IPS-20b (cell line): ENCODE measurements around the gene SCTR.

Experiments
- H3K27ac ChIP-seq: one replicate; pipeline ENCODE4 v1.5.1; 2013; ENCODE audit warnings: low read length
- H3K27me3 ChIP-seq: 2 replicates; pipeline ENCODE4 v1.6.1; 2013; ENCODE audit warnings: mild to moderate bottlenecking, low read length, inconsistent platforms; ENCODE audit not compliant: insufficient read depth
- H3K36me3 ChIP-seq: 2 replicates; pipeline ENCODE4 v1.6.1; 2013; ENCODE audit warnings: low read depth, mild to moderate bottlenecking, inconsistent platforms, low read length, moderate library complexity; ENCODE audit not compliant: insufficient read depth
- H3K4me1 ChIP-seq: 2 replicates; pipeline ENCODE4 v1.6.1; 2013; ENCODE audit warnings: mild to moderate bottlenecking, control low read depth, inconsistent platforms, low read length, moderate library complexity; ENCODE audit not compliant: insufficient read depth
- H3K4me3 ChIP-seq: 2 replicates; pipeline ENCODE4 v1.5.1; 2013; ENCODE audit warnings: mild to moderate bottlenecking, low read length, inconsistent platforms
- H3K9ac ChIP-seq: 2 replicates; pipeline ENCODE4 v1.6.1; 2013; ENCODE audit warnings: low read depth, mild to moderate bottlenecking, inconsistent platforms, low read length, moderate library complexity
- H3K9me3 ChIP-seq: 2 replicates; pipeline ENCODE4 v1.6.1; 2013; ENCODE audit warnings: mild to moderate bottlenecking, low read depth, low read length, inconsistent platforms; ENCODE audit not compliant: insufficient read depth

Gene SCTR

GRCh38 chr2:119436993-119437772 is 87.1 kb downstream of the SCTR start:
- Histone ChIP-seq H3K4me3 (no peak overlapping the region), H3K36me3 (no peaks in the 10 kb centered on the region), H3K27ac (no peak overlapping the region), H3K27me3 (peaks cover 11% of the 10 kb centered on the region), H3K4me1 (peaks cover 21% of the 10 kb centered on the region), H3K9ac (no peak overlapping the region), H3K9me3 (no peaks in the 10 kb centered on the region)

DNA sequence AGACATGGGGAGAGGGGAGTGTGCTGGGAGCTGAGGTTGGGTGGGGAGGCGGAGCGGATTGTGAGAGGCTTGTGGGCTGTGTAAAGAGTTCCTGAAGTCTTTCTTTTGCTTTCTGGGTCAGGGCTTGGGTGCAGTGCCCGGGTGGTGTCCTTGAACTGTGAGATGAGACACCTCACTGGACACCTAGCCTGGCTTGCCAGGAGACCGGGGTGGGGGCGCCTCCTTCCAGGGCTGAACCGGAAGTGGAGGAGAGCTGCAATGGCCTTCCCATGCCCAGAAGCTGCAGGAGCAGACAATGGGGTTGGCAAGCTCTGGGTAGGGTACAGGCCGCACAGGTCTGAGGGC is 88.4 kb downstream of the SCTR start:
- peaks cover 21% of the 10 kb centered on the region for H3K4me1 ChIP-seq

GRCh38 chr2:119435081-119435952 is 89.0 kb downstream of the SCTR start:
- Histone ChIP-seq H3K27me3 (peaks cover 20% of the 10 kb centered on the region), H3K9ac (no peak overlapping the region), H3K4me1 (peaks cover 21% of the 10 kb centered on the region)

More for the DNA sequence above, 88.4 kb downstream of the SCTR start:
- H3K4me3 ChIP-seq: no peak overlapping the region
- peaks cover 17% of the 10 kb centered on the region for H3K27me3 ChIP-seq
- no peak overlapping the region for H3K27ac ChIP-seq
- no peak overlapping the region for H3K9ac ChIP-seq
- H3K9me3 ChIP-seq: no peaks in the 10 kb centered on the region
- H3K36me3 ChIP-seq: no peaks in the 10 kb centered on the region

GRCh38 chr2:119434664-119435063 is 89.6 kb downstream of the SCTR start:
- Histone ChIP-seq H3K36me3 (no peaks in the 10 kb centered on the region), H3K9ac (no peak overlapping the region), H3K27me3 (peaks cover 20% of the 10 kb centered on the region), H3K27ac (no peak overlapping the region), H3K4me1 (peaks cover 21% of the 10 kb centered on the region), H3K9me3 (no peaks in the 10 kb centered on the region), H3K4me3 (no peak overlapping the region)

More at GRCh38 chr2:119435081-119435952, 89.0 kb downstream of the SCTR start:
- H3K27ac ChIP-seq: no peak overlapping the region
- no peak overlapping the region for H3K4me3 ChIP-seq
- no peaks in the 10 kb centered on the region for H3K9me3 ChIP-seq
- no peaks in the 10 kb centered on the region for H3K36me3 ChIP-seq

DNA sequence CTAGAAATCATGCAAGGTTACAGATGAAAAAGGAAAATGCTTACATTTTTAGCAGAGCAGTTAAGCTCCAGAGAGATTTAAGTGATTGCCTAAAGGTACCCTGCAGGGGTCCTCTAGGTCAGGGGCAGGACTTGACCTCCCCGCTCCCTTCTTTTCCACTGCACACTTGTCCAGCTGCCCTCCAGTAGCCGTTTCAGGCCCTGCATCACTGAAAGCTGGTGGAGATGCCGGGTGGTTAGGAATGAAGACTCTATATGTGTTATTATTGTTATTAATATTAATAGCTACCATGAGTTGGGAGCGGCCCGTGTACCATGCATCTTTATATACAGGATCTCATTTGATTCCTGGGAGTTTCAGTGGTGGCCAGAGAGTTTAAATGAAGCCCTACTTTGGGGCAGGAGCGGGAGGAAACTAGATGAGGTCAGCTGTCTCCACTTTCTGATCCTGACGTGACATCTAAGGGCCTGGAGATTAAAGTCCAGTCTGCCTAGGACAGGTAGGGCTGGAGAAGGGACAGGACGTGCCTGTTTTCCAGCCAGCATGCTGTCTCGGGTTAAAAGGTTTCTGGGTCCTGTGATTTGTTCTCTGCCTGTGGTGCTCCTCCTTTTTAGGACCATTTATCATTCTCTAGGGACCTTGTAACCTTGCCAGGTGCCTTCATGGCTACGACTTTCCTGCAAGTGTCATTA is 90.5 kb downstream of the SCTR start:
- no peak overlapping the region for H3K27ac ChIP-seq
- no peak overlapping the region for H3K4me3 ChIP-seq
- peaks cover 20% of the 10 kb centered on the region for H3K27me3 ChIP-seq
- no peaks in the 10 kb centered on the region for H3K36me3 ChIP-seq
- no peaks in the 10 kb centered on the region for H3K9me3 ChIP-seq
- H3K4me1 ChIP-seq: peaks cover 21% of the 10 kb centered on the region
- H3K9ac ChIP-seq: no peak overlapping the region

GRCh38 chr2:119432851-119433522 is 91.3 kb downstream of the SCTR start:
- Histone ChIP-seq H3K9ac (peak overlapping the region; percentile 82; the same call in 1 of the 2 replicates), H3K4me1 (peaks cover 21% of the 10 kb centered on the region), H3K27me3 (peaks cover 20% of the 10 kb centered on the region), H3K27ac (no peak overlapping the region), H3K36me3 (no peaks in the 10 kb centered on the region), H3K4me3 (peak overlapping the region; percentile 90), H3K9me3 (no peaks in the 10 kb centered on the region)

GRCh38 chr2:119431976-119432850 is 92.1 kb downstream of the SCTR start:
- no peak overlapping the region for H3K27ac ChIP-seq
- no peaks in the 10 kb centered on the region for H3K9me3 ChIP-seq
- peak overlapping the region; percentile 82; the same call in 1 of the 2 replicates for H3K9ac ChIP-seq
- no peaks in the 10 kb centered on the region for H3K36me3 ChIP-seq
- peak overlapping the region; percentile 90 for H3K4me3 ChIP-seq
- peaks cover 21% of the 10 kb centered on the region for H3K4me1 ChIP-seq
- peaks cover 20% of the 10 kb centered on the region for H3K27me3 ChIP-seq

- H3K9ac ChIP-seq: peak within 1 kb of the TSS; percentile 82
- H3K4me1 ChIP-seq: peaks cover 21% of the 10 kb centered on the region
- peak within 1 kb of the TSS; percentile 18 for H3K27ac ChIP-seq
- peak within 1 kb of the TSS; percentile 90 for H3K4me3 ChIP-seq
- peaks cover 20% of the 10 kb centered on the region for H3K27me3 ChIP-seq
- H3K36me3 ChIP-seq: no peaks in the 10 kb centered on the region
- H3K9me3 ChIP-seq: no peaks in the 10 kb centered on the region
These were observed 92.9 kb downstream of the SCTR start, which contains the start of gene TMEM37 for GRCh38 chr2:119431155-119431975. Gene TMEM37, plus strand, starts transcription at chr2:119431854. Its CDS starts 50 bp downstream, at chr2:119431904.

- H3K4me3 ChIP-seq: no peak overlapping the region
- H3K9ac ChIP-seq: no peak overlapping the region
- H3K36me3 ChIP-seq: no peaks in the 10 kb centered on the region
- H3K27ac ChIP-seq: no peak overlapping the region
- H3K9me3 ChIP-seq: no peaks in the 10 kb centered on the region
- peaks cover 20% of the 10 kb centered on the region for H3K27me3 ChIP-seq
- H3K4me1 ChIP-seq: peaks cover 18% of the 10 kb centered on the region
These were observed 94.2 kb downstream of the SCTR start for GRCh38 chr2:119430023-119430498.
